GM12891 (cell line): ENCODE data around the gene GGACT.
"Not testable (repeated sequence)": the region's sequence is repeated elsewhere in the genome, so short reads cannot be mapped to it uniquely, and the experiment has no call there.

Source experiments
- DNase-seq: peaks from one replicate; pipeline ENCODE4 v3.0.0; 2011; ENCODE audit warnings: low spot score; ENCODE audit not compliant: insufficient read length
- FAIRE-seq: peaks from 2 replicates; lab custom pipeline; 2011; peaks lifted over from hg19 to GRCh38; lab: Jason Lieb, UNC
- PAX5 ChIP-seq: IDR thresholded peaks from 2 replicates; pipeline ENCODE4 v1.6.1; 2011; ENCODE audit warnings: low read length, moderate library complexity, mild to moderate bottlenecking; ENCODE audit not compliant: insufficient read depth, severe bottlenecking
- POLR2A ChIP-seq: IDR thresholded peaks from 2 replicates; pipeline ENCODE4 v1.6.1; 2011; ENCODE audit warnings: low read depth, low read length, control low read depth
- POLR2AphosphoS5 ChIP-seq: IDR thresholded peaks from 2 replicates; pipeline ENCODE4 v1.6.1; 2011; ENCODE audit warnings: low read depth, low read length, control low read depth
- POU2F2 ChIP-seq: IDR thresholded peaks from 2 replicates; pipeline ENCODE4 v1.6.1; 2011; ENCODE audit warnings: low read depth, mild to moderate bottlenecking, control low read depth, low read length, moderate library complexity
- SPI1 ChIP-seq: IDR thresholded peaks from 2 replicates; pipeline ENCODE4 v1.6.1; 2011; ENCODE audit warnings: low read depth, low read length, control low read depth
- TAF1 ChIP-seq: IDR thresholded peaks from 2 replicates; pipeline ENCODE4 v1.6.1; 2011; ENCODE audit warnings: low read depth, low read length, control low read depth

The GGACT gene

GRCh38 chr13:100581504-100581903, 7.1 kb downstream of the GGACT start:
- TF ChIP-seq PAX5 (no peak), SPI1 (no peak), POU2F2 (no peak), POLR2AphosphoS5 (no peak), TAF1 (no peak), POLR2A (no peak)
- DNase-seq (no peak), FAIRE-seq (no peak)

GRCh38 chr13:100581030-100581429, 7.6 kb downstream of the GGACT start:
- FAIRE-seq (no peak), DNase-seq (no peak)
- no peak for TF ChIP-seq POU2F2
- no peak for TF ChIP-seq TAF1
- no peak for TF ChIP-seq SPI1
- TF ChIP-seq POLR2A, result no peak
- no peak for TF ChIP-seq POLR2AphosphoS5
- TF ChIP-seq PAX5, result no peak

GRCh38 chr13:100580045-100580444, 8.5 kb downstream of the GGACT start:
- FAIRE-seq (no peak), DNase-seq (no peak)
- TF ChIP-seq SPI1 (no peak), POLR2AphosphoS5 (no peak), PAX5 (no peak), POLR2A (no peak), POU2F2 (no peak)

- FAIRE-seq, DNase-seq: not testable (repeated sequence)
These were observed 11.3 kb downstream of the GGACT start for GRCh38 chr13:100577239-100577638.

GRCh38 chr13:100573121-100573520, 15.5 kb downstream of the GGACT start:
- FAIRE-seq, result peak; percentile 89
- DNase-seq, result no peak
- TF ChIP-seq SPI1, result no peak
- no peak for TF ChIP-seq POLR2AphosphoS5
- TF ChIP-seq TAF1, result no peak
- no peak for TF ChIP-seq POU2F2
- TF ChIP-seq PAX5, result no peak
- TF ChIP-seq POLR2A, result no peak

GRCh38 chr13:100566543-100566942, 22.0 kb downstream of the GGACT start:
- DNase-seq (no peak), FAIRE-seq (no peak)
- TF ChIP-seq POU2F2 (no peak), POLR2A (no peak)

GRCh38 chr13:100565286-100565685, 23.3 kb downstream of the GGACT start:
- FAIRE-seq, result no peak
- no peak for TF ChIP-seq POLR2AphosphoS5
- TF ChIP-seq SPI1, result no peak
- TF ChIP-seq POU2F2, result no peak
- no peak for TF ChIP-seq TAF1
- no peak for TF ChIP-seq PAX5
- TF ChIP-seq POLR2A, result no peak
- no peak for DNase-seq

- FAIRE-seq, result no peak
- no peak for TF ChIP-seq SPI1
- TF ChIP-seq POLR2AphosphoS5, result no peak
- TF ChIP-seq PAX5, result no peak
- TF ChIP-seq POLR2A, result no peak
These were observed 24.0 kb downstream of the GGACT start for GRCh38 chr13:100564444-100565223.

GRCh38 chr13:100563779-100564178, 24.8 kb downstream of the GGACT start:
- DNase-seq (no peak), FAIRE-seq (no peak)
- TF ChIP-seq POLR2A, result no peak
- TF ChIP-seq PAX5, result no peak
- no peak for TF ChIP-seq SPI1
- TF ChIP-seq POLR2AphosphoS5, result no peak
- TF ChIP-seq TAF1, result no peak

More at GRCh38 chr13:100564444-100565223, 24.0 kb downstream of the GGACT start:
- DNase-seq, result no peak

GRCh38 chr13:100561599-100562204, 26.9 kb downstream of the GGACT start:
- FAIRE-seq (no peak), DNase-seq (no peak)
- no peak for TF ChIP-seq PAX5
- TF ChIP-seq POLR2A, result no peak
- no peak for TF ChIP-seq TAF1
- TF ChIP-seq POU2F2, result no peak
- TF ChIP-seq SPI1, result no peak
- no peak for TF ChIP-seq POLR2AphosphoS5
